GM23338 (cell line): ENCODE data around the gene CH25H. TPM values are rescaled to one million over a fixed set of nuclear protein-coding genes. Genes with fewer than 3 reads are reported as not detected.

Experiments used
- ATAC-seq: fragments of 200-7000 bp; cut with Tn5 transposase; 3 replicates; pipeline ENCODE4 v1.9.1; 2020
- DNase-seq: peaks from one replicate; pipeline ENCODE4 v3.0.0-alpha.2; 2015; ENCODE audit warnings: low spot score
- H2AFZ ChIP-seq: fragments of 200-600 bp; sonication (generic); 2 replicates; pipeline ENCODE4 v1.8.0; 2016; ENCODE audit warnings: antibody characterized with exemption, mild to moderate bottlenecking, moderate library complexity
- H3F3A ChIP-seq: fragments of 200-600 bp; sonication (generic); replicated peaks from 2 replicates; pipeline ENCODE4 v1.8.0; 2017; ENCODE audit warnings: antibody characterized with exemption, mixed run types, low read depth
- H3K27ac ChIP-seq: fragments of 200-600 bp; sonication (generic); 2 replicates; pipeline ENCODE4 v1.6.1; 2016; ENCODE audit warnings: low read depth
- H3K27me3 ChIP-seq: fragments of 200-600 bp; sonication (generic); 2 replicates; pipeline ENCODE4 v1.8.0; 2016; ENCODE audit warnings: mild to moderate bottlenecking, mixed run types, moderate library complexity; ENCODE audit not compliant: insufficient read depth
- H3K36me3 ChIP-seq: fragments of 200-600 bp; sonication (generic); 2 replicates; pipeline ENCODE4 v1.8.0; 2016; ENCODE audit warnings: mild to moderate bottlenecking; ENCODE audit not compliant: insufficient read depth
- H3K4me1 ChIP-seq: fragments of 200-600 bp; sonication (generic); 2 replicates; pipeline ENCODE4 v1.8.0; 2016; ENCODE audit warnings: mild to moderate bottlenecking, moderate library complexity; ENCODE audit not compliant: insufficient read depth
- H3K4me2 ChIP-seq: fragments of 200-600 bp; sonication (generic); 2 replicates; pipeline ENCODE4 v1.7.1; 2017; ENCODE audit warnings: mixed run types
- H3K4me3 ChIP-seq: fragments of 200-600 bp; sonication (generic); 2 replicates; pipeline ENCODE4 v1.6.1; 2016; ENCODE audit warnings: mixed run types
- H3K79me2 ChIP-seq: fragments of 200-600 bp; sonication (generic); replicated peaks from 2 replicates; pipeline ENCODE4 v1.8.0; 2017; ENCODE audit warnings: mild to moderate bottlenecking; ENCODE audit not compliant: insufficient read depth
- H3K9me2 ChIP-seq: fragments of 200-600 bp; sonication (generic); 2 replicates; pipeline ENCODE4 v1.8.0; 2017; ENCODE audit not compliant: insufficient read depth
- H4K20me1 ChIP-seq: fragments of 200-600 bp; sonication (generic); replicated peaks from 2 replicates; pipeline ENCODE4 v1.8.0; 2017; ENCODE audit warnings: mild to moderate bottlenecking; ENCODE audit not compliant: insufficient read depth
- H3K27ac Mint-ChIP-seq: 2 replicates; pipeline ENCODE4 v1.8.0; 2020; ENCODE audit warnings: inconsistent platforms, mild to moderate bottlenecking, moderate library complexity, mixed read lengths
- H3K27me3 Mint-ChIP-seq: 3 replicates; pipeline ENCODE4 v1.8.0; 2022; ENCODE audit warnings: low read depth, mild to moderate bottlenecking, moderate library complexity, mixed read lengths, inconsistent platforms; ENCODE audit not compliant: insufficient read depth, poor library complexity
- H3K36me3 Mint-ChIP-seq: 3 replicates; pipeline ENCODE4 v1.8.0; 2021; ENCODE audit warnings: low read depth, mild to moderate bottlenecking, inconsistent platforms, moderate library complexity, mixed read lengths
- H3K4me1 Mint-ChIP-seq: 3 replicates; pipeline ENCODE4 v1.8.0; 2020; ENCODE audit warnings: mild to moderate bottlenecking, inconsistent platforms, mixed read lengths
- H3K4me3 Mint-ChIP-seq: 3 replicates; pipeline ENCODE4 v1.8.0; 2021; ENCODE audit warnings: moderate library complexity, mild to moderate bottlenecking, inconsistent platforms, mixed read lengths
- H3K9me3 Mint-ChIP-seq: 3 replicates; pipeline ENCODE4 v1.8.0; 2020; ENCODE audit warnings: moderate library complexity, mild to moderate bottlenecking, inconsistent platforms, mixed read lengths
- CREB1 ChIP-seq: fragments of 250-450 bp; sonication (Bioruptor Pico); IDR thresholded peaks from 2 replicates; pipeline ENCODE4 v1.5.0; 2020; ENCODE audit warnings: low read depth, mild to moderate bottlenecking, moderate library complexity
- EZH2 ChIP-seq: fragments of 200-600 bp; sonication (generic); IDR thresholded peaks from one replicate; pipeline ENCODE4 v1.8.0; 2017; ENCODE audit warnings: antibody characterized with exemption, mild to moderate bottlenecking, low read depth; ENCODE audit not compliant: unreplicated experiment
- EZH2phosphoT487 ChIP-seq: fragments of 200-600 bp; sonication (generic); IDR thresholded peaks from one replicate; pipeline ENCODE4 v1.8.1; 2018; ENCODE audit warnings: antibody characterized with exemption; ENCODE audit not compliant: unreplicated experiment
- JUNB ChIP-seq: IDR thresholded peaks from one replicate; pipeline ENCODE4 v1.6.1; 2016; ENCODE audit warnings: antibody characterized with exemption; ENCODE audit not compliant: unreplicated experiment
- POLR2AphosphoS5 ChIP-seq: IDR thresholded peaks from 2 replicates; pipeline ENCODE4 v1.6.1; 2016; ENCODE audit warnings: antibody characterized with exemption, low read depth
- STAT1 ChIP-seq: IDR thresholded peaks from one replicate; pipeline ENCODE4 v1.6.1; 2016; ENCODE audit warnings: antibody characterized with exemption; ENCODE audit not compliant: unreplicated experiment
- ZNF114 ChIP-seq: fragments of 250-450 bp; sonication (Bioruptor Pico); IDR thresholded peaks from 2 replicates; pipeline ENCODE4 v1.5.0; 2020; ENCODE audit warnings: mild to moderate bottlenecking, moderate library complexity
- ZNF331 ChIP-seq: fragments of 250-450 bp; sonication (Bioruptor Pico); IDR thresholded peaks from 2 replicates; pipeline ENCODE4 v1.5.0; 2020; ENCODE audit warnings: low read depth, mild to moderate bottlenecking, moderate library complexity
- polyA plus RNA-seq: library from polyadenylated mRNA; unstranded; fragments of >200 nt; fragmentation: Nextera tagmentation; extraction: Ambion mirVana; gene quantifications from 2 replicates; pipeline ENCODE4 v1.2.1, GENCODE V29; 2016
- total RNA-seq: library from RNA; depleted of rRNA; stranded (reverse); fragments of >200 nt; shearing (Covaris generic); gene quantifications from 2 replicates; pipeline ENCODE4 v1.2.3, GENCODE V29; 2014
- TF ChIP-seq, protein P1 (sequence below): fragments of 250-450 bp; sonication (Bioruptor Pico); IDR thresholded peaks from 2 replicates; pipeline ENCODE4 v1.5.0; 2020; ENCODE audit warnings: mild to moderate bottlenecking, moderate library complexity

The CH25H gene
- total and polyA plus RNA-seq, 2 experiments from 2014 or later = 1.3 to 1.7 TPM

DNA sequence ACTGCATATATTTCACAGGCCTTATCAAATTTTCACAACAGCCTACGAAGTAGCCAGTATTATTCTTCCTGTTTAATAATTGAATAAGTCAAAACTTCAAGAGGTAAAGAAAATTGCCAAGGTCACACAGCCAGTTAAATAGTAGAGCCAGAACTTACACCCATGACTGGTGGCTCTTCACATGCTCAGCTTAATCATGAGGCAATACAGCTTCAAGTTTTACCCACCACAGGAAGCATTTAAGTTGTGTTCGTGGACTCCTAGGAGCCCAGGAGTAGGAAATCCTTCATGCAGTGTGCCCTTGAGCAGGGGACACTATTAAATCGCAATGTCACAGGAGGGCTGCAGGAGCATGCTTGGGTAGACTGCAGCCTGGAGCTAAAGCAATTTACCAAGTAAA, 33.4 kb upstream of the CH25H start:
- Mint-ChIP-seq H3K4me3 (no peak overlapping the region), H3K36me3 (peaks cover 3% of the 10 kb centered on the region; the same call in 2 of the 3 replicates), H3K27me3 (peaks cover 2% of the 10 kb centered on the region), H3K27ac (no peak overlapping the region), H3K4me1 (peaks cover 38% of the 10 kb centered on the region), H3K9me3 (no peaks in the 10 kb centered on the region)
- DNase-seq = no peak
- Histone ChIP-seq H3K27ac (no peak overlapping the region), H3K4me3 (no peak overlapping the region), H3K79me2 (peaks cover 5% of the 10 kb centered on the region), H3K27me3 (no peaks in the 10 kb centered on the region), H3K36me3 (peaks cover 3% of the 10 kb centered on the region; the same call in 1 of the 2 replicates), H2AFZ (no peak overlapping the region), H3K4me1 (peaks cover 46% of the 10 kb centered on the region), H3F3A (no peaks in the 10 kb centered on the region), H4K20me1 (0 out of 2 replicates have a peak, but pooled peaks cover 5% of the 10 kb centered on the region), H3K9me2 (no peaks in the 10 kb centered on the region), H3K4me2 (no peak overlapping the region)
- no peak for ATAC-seq
- TF ChIP-seq STAT1 (no peak), EZH2phosphoT487 (no peak), JUNB (no peak), ZNF331 (CRISPR knock-in tag) (no peak), CREB1 (CRISPR knock-in tag) (no peak), POLR2AphosphoS5 (no peak), ZNF114 (CRISPR knock-in tag) (no peak), EZH2 (no peak)
- TF ChIP-seq, protein P1, sequence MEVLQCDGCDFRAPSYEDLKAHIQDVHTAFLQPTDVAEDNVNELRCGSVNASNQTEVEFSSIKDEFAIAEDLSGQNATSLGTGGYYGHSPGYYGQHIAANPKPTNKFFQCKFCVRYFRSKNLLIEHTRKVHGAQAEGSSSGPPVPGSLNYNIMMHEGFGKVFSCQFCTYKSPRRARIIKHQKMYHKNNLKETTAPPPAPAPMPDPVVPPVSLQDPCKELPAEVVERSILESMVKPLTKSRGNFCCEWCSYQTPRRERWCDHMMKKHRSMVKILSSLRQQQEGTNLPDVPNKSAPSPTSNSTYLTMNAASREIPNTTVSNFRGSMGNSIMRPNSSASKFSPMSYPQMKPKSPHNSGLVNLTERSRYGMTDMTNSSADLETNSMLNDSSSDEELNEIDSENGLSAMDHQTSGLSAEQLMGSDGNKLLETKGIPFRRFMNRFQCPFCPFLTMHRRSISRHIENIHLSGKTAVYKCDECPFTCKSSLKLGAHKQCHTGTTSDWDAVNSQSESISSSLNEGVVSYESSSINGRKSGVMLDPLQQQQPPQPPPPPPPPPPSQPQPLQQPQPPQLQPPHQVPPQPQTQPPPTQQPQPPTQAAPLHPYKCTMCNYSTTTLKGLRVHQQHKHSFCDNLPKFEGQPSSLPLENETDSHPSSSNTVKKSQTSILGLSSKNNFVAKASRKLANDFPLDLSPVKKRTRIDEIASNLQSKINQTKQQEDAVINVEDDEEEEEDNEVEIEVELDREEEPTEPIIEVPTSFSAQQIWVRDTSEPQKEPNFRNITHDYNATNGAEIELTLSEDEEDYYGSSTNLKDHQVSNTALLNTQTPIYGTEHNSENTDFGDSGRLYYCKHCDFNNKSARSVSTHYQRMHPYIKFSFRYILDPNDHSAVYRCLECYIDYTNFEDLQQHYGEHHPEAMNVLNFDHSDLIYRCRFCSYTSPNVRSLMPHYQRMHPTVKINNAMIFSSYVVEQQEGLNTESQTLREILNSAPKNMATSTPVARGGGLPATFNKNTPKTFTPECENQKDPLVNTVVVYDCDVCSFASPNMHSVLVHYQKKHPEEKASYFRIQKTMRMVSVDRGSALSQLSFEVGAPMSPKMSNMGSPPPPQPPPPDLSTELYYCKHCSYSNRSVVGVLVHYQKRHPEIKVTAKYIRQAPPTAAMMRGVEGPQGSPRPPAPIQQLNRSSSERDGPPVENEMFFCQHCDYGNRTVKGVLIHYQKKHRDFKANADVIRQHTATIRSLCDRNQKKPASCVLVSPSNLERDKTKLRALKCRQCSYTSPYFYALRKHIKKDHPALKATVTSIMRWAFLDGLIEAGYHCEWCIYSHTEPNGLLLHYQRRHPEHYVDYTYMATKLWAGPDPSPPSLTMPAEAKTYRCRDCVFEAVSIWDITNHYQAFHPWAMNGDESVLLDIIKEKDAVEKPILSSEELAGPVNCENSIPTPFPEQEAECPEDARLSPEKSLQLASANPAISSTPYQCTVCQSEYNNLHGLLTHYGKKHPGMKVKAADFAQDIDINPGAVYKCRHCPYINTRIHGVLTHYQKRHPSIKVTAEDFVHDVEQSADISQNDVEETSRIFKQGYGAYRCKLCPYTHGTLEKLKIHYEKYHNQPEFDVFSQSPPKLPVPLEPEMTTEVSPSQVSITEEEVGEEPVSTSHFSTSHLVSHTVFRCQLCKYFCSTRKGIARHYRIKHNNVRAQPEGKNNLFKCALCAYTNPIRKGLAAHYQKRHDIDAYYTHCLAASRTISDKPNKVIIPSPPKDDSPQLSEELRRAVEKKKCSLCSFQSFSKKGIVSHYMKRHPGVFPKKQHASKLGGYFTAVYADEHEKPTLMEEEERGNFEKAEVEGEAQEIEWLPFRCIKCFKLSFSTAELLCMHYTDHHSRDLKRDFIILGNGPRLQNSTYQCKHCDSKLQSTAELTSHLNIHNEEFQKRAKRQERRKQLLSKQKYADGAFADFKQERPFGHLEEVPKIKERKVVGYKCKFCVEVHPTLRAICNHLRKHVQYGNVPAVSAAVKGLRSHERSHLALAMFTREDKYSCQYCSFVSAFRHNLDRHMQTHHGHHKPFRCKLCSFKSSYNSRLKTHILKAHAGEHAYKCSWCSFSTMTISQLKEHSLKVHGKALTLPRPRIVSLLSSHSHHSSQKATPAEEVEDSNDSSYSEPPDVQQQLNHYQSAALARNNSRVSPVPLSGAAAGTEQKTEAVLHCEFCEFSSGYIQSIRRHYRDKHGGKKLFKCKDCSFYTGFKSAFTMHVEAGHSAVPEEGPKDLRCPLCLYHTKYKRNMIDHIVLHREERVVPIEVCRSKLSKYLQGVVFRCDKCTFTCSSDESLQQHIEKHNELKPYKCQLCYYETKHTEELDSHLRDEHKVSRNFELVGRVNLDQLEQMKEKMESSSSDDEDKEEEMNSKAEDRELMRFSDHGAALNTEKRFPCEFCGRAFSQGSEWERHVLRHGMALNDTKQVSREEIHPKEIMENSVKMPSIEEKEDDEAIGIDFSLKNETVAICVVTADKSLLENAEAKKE (CRISPR knock-in tag) = no peak
